Stimulated activated naive CD8-positive, alpha-beta T cell treated with anti-CD3 and anti-CD28 coated beads, Interleukin-15, Interleukin-2, amounts not matched to agents 100 ng/mL and 50 ng/mL, for 24 hours (primary cell): ENCODE results near the gene IMMP1L.

Experiments used
- H3K27ac Mint-ChIP-seq: one replicate; pipeline ENCODE4 v1.8.0; 2021; ENCODE audit warnings: mild to moderate bottlenecking, mixed read lengths
- H3K27me3 Mint-ChIP-seq: one replicate; pipeline ENCODE4 v1.8.0; 2021; ENCODE audit warnings: mixed read lengths
- H3K36me3 Mint-ChIP-seq: one replicate; pipeline ENCODE4 v1.8.0; 2021; ENCODE audit warnings: low read depth, mixed read lengths
- H3K4me1 Mint-ChIP-seq: one replicate; pipeline ENCODE4 v1.8.0; 2021; ENCODE audit warnings: low read depth, mixed read lengths
- H3K4me3 Mint-ChIP-seq: one replicate; pipeline ENCODE4 v1.8.0; 2021; ENCODE audit warnings: mild to moderate bottlenecking, mixed read lengths
- H3K9me3 Mint-ChIP-seq: one replicate; pipeline ENCODE4 v1.8.0; 2021; ENCODE audit warnings: mixed read lengths

IMMP1L gene

DNA sequence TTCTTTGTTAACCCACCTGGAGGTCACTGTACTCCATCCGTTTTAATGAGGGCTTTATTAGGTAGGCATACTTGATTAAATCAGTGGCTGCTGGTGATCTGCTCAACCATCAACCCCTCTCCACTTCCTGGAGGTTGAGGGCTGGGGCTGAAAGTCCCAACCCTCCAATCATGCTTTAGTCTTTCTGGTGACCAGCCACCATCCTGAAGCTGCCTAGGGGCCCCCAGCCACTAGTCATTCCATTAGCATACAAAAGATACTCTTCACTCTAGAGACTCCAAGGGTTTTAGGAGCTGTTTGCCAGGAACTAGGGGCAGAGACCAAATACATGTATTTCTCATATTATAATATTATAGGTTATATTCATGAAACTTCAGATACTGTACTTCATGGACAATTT is 126.3 kb downstream of the IMMP1L start:
- H3K9me3 Mint-ChIP-seq = no peaks in the 10 kb centered on the region
- H3K27ac Mint-ChIP-seq = no peak overlapping the region
- H3K36me3 Mint-ChIP-seq = peaks cover 23% of the 10 kb centered on the region
- H3K4me1 Mint-ChIP-seq = peaks cover 7% of the 10 kb centered on the region
- no peaks in the 10 kb centered on the region for H3K27me3 Mint-ChIP-seq
- no peak overlapping the region for H3K4me3 Mint-ChIP-seq
